NCI-H2171 treated with DMSO at 0.1 percent for 48 hours (cell line): ENCODE data around the gene CYB5R2.
"Not testable (repeated sequence)": the region's sequence is repeated elsewhere in the genome, so short reads cannot be mapped to it uniquely, and the experiment has no call there.

ENCODE experiments used
- DNase-seq: peaks from one replicate; lab custom pipeline; 2025; lab: John Stamatoyannopoulos, UW

CYB5R2 gene

DNA sequence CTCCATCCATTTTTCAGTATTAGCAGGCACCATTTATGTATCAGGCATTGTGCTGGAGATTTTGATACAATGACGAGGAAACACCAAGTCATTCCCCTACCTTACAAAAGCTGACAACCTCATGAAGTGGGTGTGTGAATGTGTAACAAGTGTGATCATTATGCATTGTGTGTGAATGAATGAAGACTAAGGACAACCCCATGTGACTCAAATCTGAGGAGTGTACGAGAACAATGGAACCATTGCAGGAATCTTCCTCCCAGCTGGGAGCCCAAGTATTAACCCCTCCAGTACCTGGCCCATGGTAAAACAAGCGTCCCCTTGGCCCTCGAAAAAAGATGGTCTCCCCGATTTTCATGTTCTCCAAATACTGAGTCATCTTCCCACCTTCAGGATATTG lies 4.4 kb downstream of the CYB5R2 start:
- no peak for DNase-seq

- DNase-seq = no peak
These were observed 4.8 kb downstream of the CYB5R2 start for GRCh38 chr11:7668464-7668863.

DNA sequence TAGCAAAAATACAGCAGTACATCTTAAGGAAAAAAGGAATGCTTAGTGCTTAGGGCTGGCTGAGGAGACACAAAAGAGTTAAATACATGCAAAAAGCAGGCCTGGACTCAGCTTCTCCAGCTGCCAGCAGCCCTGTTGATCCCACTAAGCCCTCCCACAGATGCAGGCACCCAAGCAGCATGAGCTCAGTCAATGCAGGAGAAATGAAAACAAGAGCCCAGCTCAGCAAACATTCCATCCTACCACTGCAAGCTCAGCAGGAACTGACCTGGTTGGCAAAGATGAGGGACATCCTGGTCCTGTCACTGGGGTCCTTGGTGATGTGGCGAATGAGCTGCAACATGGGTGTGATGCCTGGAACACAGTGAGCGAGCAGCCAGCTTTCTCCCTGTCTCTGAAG lies 5.8 kb downstream of the CYB5R2 start:
- no peak for DNase-seq

- no peak for DNase-seq
These were observed 6.9 kb downstream of the CYB5R2 start for GRCh38 chr11:7666292-7666866.

DNA sequence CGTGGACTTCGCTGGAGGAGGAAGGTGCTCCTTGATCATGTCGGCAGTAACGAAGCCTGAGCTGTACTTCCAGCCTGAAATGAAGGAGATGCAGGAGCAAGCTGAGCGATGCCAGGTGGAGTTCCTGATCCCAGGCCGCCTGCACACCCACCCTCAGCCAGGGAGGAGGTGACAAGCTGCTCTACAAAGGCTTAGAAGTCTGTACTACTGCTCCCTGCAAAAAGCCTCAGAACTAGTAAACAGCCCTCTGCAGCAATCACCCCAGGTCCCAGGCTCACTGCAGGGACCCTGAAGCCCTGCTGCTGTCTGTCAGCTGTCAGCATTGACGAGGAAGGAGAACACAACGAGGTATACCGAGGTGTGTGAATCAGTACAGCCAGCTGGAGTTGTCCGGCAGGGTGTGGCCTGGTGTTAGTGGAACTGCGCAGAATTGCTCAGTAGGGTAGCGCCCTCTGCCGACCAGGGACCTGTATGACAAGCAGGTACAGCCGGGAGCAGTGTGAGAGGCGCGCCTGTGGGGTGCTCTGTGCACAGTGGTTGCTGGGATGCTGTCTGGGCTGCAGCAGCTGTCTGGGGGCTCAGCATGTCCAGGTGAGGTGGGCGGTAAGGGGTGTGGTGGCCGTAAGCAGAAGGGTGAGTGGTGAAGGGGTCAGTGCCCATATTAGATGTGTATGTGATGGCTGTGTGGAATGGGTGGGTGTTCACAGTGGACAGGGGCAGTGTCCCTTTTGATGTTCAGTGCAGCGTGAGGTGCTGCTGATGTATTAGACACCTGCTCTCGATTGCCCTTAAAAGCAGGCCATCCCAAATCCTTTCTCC lies 7.6 kb downstream of the CYB5R2 start:
- DNase-seq = peak; percentile 22

DNA sequence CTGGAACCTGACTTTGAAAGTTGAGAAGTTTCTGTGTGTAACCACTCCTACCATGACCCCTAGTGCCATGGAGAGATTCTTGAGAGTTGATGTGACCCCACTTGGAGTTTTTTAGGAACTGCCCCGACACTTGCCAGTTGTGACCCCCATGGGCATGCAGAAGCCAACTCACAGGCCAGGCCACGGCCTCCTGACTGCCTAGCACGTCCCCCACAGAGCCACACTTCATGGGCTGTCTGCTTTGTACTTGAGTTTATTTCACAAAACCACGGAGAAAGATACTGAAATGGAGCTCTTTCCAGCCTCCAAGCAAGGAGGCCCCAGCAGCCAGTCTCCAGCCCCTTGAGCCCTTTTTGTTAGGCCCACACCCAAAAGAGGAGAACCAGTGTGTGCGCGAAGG lies 8.4 kb downstream of the CYB5R2 start:
- no peak for DNase-seq

DNA sequence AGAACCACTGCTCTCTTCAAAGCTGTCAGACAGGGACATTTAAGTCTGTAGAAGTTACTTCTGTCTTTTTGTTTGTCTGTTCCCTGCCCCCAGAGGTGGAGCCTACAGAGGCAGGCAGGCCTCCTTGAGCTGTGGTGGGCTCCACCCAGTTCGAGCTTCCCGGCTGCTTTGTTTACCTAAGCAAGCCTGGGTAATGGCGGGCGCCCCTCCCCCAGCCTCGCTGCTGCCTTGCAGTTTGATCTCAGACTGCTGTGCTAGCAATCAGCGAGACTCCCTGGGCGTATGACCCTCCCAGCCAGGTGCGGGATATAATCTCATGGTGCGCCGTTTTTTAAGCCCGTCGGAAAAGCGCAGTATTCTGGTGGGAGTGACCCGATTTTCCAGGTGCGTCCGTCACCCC lies 9.8 kb downstream of the CYB5R2 start:
- not testable (repeated sequence) for DNase-seq

DNA sequence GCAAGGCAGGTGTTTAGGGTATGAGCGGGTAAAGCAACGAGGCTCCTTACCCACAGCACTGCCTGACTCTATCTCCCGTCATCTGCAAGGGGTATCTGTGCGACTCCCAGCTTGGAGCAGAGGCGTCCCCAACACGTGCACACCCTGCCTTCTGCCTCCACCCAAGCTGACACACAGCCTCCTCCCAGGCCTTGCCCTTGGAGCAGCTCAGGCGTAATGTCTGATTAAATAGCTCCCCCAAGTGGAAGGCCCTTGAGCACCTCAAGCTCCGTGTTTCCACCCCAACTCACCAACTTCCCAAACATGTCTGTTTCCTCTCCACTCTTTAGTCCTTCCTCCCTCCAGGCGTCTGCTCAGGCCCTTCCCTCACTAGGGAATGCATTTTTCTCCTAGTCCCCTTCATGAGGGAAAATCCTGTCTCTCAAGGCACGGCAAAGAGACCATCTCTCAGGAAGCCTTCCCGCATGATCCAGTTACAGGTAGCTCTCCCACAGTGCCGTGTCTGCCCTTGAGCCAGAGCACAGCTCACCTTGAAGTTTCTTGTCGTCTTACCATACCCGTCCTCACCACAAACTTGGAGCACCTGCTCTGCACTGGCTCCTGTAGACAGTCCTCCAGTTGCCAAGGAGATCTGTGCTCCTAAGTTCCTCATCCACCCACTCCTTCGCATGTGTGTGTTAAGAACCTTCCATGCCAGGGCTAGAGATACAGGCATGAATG lies 15.8 kb downstream of the CYB5R2 start:
- DNase-seq = peak; percentile 57

DNA sequence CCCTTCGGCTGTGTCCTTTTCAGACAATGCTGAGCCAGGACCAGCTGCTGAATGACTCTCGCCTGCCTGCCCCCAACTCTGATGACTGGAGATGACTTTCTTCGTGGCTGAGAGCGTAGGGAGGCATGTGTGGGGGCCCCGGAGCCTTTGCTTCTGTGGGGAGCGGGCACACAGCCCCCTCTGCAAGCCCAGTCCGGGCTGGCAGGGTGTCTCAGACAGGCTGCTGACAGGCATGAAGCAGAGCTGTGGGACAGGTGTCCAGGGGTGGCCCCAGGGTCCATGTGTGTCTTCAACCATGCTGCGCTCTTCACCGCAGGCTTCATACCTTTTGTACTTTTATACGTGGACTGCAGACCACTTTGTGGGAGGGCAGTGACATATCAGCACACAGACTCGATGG lies 16.6 kb downstream of the CYB5R2 start:
- DNase-seq = no peak

GRCh38 chr11:7655253-7656217 lies 17.8 kb downstream of the CYB5R2 start:
- no peak for DNase-seq

GRCh38 chr11:7654195-7654705 lies 19.1 kb downstream of the CYB5R2 start:
- no peak for DNase-seq

DNA sequence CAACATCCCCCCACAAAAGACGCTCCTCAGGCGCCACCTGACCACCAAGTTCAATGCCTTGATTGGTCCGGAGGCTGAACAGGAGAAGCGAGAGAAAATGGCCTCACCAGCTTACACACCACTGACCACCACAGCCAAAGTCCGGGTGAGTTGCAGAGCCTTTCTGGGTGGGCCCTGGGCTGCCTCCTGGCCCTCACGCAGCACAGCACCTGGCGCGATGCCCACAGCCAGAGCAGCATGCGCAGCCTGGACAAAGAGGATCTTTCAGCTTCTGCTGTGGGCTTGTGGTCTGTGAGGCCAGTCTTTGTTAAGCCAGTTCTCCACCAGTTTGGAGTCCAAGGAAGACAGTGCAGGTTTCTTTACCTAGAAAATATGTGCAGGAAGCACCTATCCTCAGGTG lies 21.6 kb downstream of the CYB5R2 start:
- DNase-seq = no peak

DNA sequence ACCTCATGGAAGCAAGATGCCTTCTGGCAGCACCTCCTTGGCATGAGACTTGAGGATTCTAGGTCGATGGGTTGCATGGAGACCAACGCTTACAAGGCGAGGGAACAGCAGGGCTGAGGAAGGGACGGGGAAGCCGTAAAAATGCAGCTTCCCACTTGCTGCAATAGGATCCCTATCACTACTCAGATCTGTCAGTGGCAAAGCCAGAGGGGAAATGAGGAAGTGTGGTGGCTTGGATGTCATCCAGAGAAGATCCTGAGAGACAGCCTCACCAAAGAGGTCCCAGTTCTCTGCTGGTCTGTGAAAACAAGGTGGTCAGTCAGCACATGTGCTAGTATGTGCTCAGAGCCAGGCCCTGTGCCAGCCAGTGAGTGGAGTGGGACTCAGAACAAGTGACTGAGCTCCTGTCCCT lies 22.2 kb downstream of the CYB5R2 start:
- no peak for DNase-seq

GRCh38 chr11:7648264-7648663 lies 25.0 kb downstream of the CYB5R2 start:
- no peak for DNase-seq

DNA sequence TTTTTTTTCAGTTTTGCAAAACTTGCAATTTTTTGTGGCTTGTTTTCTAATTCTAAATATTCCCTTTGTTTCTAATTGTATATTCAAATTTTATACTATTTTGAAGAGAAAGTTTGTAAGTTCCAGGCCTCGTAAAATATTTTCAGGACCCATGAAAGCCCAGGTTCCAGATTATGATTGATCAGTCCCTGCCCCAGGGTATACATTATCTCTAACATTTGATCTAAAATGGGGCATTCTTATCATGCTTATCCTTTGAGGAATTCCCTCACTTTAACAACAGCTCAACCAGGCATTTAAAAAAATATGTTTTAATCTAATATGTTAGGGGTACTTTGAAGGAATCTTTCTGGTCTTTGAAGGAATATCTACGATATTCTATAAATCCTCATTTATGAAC lies 26.4 kb downstream of the CYB5R2 start:
- no peak for DNase-seq

GRCh38 chr11:7645206-7645605 lies 28.1 kb downstream of the CYB5R2 start:
- DNase-seq = no peak

GRCh38 chr11:7643314-7643713 lies 30.0 kb downstream of the CYB5R2 start:
- DNase-seq = no peak

DNA sequence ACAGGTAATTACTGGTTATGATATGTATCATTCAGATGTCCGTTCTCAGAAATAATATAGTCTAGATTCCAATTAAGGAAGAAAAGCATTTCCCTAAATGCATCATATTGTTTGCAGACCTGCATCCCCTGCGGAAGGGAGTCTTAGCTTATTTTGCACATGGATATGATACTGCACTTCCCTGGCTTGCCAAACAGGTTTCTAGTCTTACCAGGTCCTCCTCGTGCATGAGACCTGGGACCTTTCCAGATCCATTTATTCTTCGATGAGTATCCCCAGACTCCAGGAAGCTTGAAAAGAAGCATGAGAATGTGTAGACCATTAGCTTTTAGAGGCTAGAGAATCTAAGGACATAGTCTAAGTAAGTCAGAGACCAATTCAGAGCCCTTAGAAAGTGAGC lies 30.6 kb downstream of the CYB5R2 start:
- no peak for DNase-seq

DNA sequence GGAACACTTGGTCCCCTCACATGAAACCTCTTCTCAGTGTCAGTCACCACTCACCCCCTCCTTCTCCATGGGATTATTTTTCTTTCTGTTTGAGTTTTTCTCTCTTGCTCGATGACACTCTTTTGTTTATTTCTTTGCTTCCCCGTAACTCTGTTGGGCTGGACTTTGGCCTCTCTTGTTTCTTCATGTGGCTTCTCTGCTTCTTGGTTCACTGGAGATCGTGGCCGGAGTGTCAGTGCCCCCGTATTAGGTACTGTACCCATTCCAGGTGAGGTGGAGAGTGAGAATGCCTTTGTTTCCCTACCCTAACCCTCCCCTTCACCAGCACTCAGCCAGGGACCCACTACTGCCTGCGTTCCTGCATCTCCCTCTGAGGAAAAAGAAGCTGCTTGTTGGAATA lies 32.5 kb downstream of the CYB5R2 start:
- no peak for DNase-seq

DNA sequence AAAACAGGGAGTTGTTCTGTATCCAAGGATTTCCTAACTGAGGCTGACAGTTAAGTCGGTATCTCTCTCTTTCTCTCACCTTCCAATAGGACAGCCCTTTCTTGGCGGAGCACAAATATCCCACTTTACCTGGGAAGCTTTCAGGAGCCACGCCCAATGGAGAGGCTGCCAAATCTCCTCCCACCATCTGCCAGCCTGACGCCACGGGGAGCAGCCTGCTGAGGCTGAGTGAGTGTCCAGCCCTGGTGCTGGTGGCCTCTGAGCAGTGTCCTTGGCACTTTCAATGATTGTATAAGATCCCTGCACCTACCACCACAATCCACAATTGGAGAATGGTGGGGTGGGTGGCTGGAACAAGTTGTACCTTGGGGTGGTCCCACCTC lies 33.7 kb downstream of the CYB5R2 start:
- peak; percentile 68 for DNase-seq

DNA sequence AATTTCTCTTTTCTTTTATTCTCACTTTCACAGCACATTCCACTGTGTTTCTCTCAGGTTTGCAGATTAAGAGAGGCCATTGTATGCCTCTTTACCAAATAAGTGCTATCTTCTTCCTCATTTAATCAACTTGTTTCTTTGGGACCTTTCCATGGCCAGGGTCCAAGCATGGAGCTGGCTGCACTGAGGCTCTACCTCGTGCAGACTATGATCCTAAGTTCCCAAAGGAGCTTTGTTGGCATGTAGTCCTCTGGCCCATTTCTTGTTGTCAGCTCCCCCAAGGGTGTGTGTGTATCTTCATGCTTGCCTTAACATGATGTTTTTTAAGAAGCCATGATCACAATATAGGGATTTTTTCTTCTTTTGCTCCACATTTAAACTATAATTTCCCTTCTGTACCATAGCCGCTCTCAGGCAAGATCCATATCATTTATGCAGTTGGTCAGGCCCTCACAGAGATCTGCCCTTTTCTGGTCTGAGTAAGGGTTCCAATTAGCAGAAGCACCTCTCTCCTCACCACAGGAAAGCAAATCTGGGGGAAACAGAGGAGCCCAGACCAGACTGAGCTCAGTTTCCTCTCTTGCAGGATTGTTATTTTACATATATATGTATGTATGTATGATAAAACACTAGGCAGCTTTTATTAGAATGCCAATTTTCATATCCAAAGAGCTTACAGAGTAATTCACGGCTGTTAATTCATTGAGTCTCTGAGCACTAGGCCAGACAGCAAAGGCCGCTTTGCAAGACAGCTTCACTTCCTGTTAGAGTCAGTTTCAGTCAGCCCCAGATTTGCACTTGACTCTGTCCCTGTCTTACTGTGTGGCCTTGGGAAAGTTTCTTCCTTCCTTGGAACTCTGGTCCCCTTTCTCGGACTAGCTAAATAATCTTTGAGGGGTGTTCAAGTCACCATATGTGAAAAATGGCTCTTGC lies 34.3 kb downstream of the CYB5R2 start:
- no peak for DNase-seq
